NT2/D1 (cell line): ENCODE data around the gene RAB40C.

ENCODE experiments used
- SUZ12 ChIP-seq: IDR thresholded peaks from 2 replicates; pipeline ENCODE4 v1.6.1; 2011; ENCODE audit not compliant: insufficient read length, insufficient read depth; ENCODE audit errors: extremely low read depth
- ZNF274 ChIP-seq: IDR thresholded peaks from 2 replicates; pipeline ENCODE4 v1.6.1; 2011; ENCODE audit warnings: mild to moderate bottlenecking, low read depth, low read length

GRCh38 chr16:619476-620100 lies 29.7 kb downstream of the RAB40C start:
- TF ChIP-seq SUZ12 (no peak), ZNF274 (no peak)
